GM06990 (cell line): ENCODE results near the gene MGAT5B.

Experiments used
- DNase-seq: peaks from one replicate; pipeline ENCODE4 v3.0.0-alpha.2; 2011; ENCODE audit not compliant: insufficient read length; ENCODE audit errors: extremely low read depth
- H3K27me3 ChIP-seq: replicated peaks from 2 replicates; pipeline ENCODE4 v1.6.0; 2011; ENCODE audit warnings: low read length; ENCODE audit not compliant: control insufficient read depth, insufficient read depth
- H3K36me3 ChIP-seq: 2 replicates; pipeline ENCODE4 v1.5.1; 2011; ENCODE audit warnings: low read length; ENCODE audit not compliant: control insufficient read depth, insufficient read depth
- H3K4me3 ChIP-seq: replicated peaks from 2 replicates; pipeline ENCODE4 v1.5.1; 2011; ENCODE audit warnings: low read depth, mild to moderate bottlenecking, control low read depth, low read length
- TF ChIP-seq, protein P1 (sequence below): IDR thresholded peaks from 2 replicates; pipeline ENCODE4 v1.5.1; 2011; ENCODE audit warnings: low read length, control low read depth, mild to moderate bottlenecking, inconsistent platforms; ENCODE audit not compliant: insufficient read depth, poor library complexity, severe bottlenecking

MGAT5B gene

DNA sequence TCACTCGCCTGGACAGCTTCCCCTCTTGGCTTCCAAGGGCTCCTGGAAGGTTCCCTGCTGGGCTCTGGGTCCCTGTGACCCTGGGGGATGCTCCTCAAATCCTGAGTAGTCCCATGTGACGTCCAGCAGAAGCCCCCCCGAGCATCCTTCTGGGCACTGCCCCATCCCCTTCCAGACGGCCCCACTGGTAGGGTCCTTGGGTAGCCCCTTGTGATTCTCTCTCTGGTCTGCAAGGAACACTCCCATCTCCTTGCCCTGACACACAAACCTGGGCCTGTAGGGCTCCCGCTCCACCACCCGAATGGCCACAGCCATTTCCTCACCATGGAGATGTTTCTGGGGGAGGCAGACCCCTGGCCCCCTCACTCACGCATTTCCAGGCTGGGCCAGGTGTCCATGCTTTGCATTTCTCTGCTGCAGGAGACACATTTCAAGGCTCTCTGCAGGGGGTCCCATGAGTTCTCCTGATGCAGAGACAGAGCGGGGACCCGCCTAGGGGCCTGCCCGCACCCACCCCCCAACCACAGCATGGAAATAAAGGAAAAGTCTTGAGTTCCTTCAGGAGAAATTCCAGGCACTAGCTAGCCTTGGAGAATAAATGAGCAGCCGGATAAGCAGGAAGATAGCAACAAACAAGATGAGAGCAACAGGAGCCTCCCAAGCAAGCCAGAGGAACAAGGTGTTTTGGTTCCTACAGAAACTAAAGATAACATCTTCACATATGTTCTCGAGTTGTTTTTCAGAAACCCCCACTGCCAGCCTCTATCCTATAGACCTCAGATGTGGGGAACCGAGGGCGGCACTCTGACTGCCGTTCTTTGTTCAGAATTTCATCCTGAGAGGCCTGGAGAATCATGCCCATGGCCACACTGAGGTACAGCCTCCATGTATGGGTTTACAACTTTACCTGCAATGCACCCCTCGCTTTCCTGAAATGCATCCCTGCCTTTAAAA lies 128.8 kb downstream of the MGAT5B start:
- TF ChIP-seq, protein P1, sequence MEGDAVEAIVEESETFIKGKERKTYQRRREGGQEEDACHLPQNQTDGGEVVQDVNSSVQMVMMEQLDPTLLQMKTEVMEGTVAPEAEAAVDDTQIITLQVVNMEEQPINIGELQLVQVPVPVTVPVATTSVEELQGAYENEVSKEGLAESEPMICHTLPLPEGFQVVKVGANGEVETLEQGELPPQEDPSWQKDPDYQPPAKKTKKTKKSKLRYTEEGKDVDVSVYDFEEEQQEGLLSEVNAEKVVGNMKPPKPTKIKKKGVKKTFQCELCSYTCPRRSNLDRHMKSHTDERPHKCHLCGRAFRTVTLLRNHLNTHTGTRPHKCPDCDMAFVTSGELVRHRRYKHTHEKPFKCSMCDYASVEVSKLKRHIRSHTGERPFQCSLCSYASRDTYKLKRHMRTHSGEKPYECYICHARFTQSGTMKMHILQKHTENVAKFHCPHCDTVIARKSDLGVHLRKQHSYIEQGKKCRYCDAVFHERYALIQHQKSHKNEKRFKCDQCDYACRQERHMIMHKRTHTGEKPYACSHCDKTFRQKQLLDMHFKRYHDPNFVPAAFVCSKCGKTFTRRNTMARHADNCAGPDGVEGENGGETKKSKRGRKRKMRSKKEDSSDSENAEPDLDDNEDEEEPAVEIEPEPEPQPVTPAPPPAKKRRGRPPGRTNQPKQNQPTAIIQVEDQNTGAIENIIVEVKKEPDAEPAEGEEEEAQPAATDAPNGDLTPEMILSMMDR = no peak
- Histone ChIP-seq H3K36me3 (no peaks in the 10 kb centered on the region), H3K4me3 (no peak overlapping the region), H3K27me3 (no peaks in the 10 kb centered on the region)
- no peak for DNase-seq

DNA sequence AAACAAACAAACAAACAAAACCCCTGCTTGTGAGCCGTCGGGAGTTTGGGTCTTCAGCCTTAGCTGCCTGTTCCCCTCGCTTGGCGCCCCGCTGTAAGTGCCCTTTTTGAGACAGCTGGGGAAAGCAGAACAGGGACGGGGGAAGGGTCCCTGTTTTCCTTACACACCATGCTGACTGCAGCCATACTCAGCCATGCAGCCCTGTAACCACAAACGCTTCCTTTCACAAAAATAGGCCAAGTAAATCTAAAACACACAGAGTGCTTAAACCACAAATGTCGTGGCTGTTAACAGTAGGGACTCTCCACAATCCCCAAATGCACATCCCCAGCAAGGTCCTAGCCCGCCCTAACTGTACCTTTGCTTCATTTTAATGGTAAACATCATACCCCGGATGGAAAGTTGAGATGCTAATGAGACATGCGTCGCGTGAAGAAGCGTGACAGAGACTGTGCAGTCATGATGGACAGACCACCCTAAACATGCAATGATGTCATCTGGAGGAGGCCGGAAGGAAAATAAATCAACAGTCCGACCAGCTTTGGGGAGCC lies 129.9 kb downstream of the MGAT5B start:
- Histone ChIP-seq H3K36me3 (no peaks in the 10 kb centered on the region), H3K4me3 (no peak overlapping the region; the same call in 1 of the 2 replicates), H3K27me3 (no peaks in the 10 kb centered on the region)
- TF ChIP-seq, protein P1 = no peak
- DNase-seq = peak; percentile 56

DNA sequence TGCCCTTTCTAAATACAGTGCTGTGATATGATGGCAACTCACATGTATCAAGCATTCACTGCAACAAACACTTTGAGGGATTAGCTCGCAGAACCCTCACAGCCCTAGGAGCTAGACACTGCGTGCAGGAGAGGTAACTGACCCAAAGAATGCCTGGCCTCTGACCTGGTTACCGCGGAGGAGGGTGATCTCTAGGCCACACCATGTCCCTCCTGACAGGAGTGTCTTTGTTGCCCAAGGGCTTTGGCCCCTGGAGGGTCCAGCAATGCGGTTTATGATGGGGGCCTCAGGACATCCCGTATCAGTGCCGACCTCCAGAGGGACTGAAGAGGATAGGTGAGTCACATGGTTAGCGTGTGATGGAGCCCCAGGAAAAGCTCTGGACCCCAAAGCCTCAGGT lies 130.6 kb downstream of the MGAT5B start:
- no peaks in the 10 kb centered on the region for H3K36me3 ChIP-seq
- TF ChIP-seq, protein P1 = no peak
- DNase-seq = no peak
- no peaks in the 10 kb centered on the region for H3K27me3 ChIP-seq
- no peak overlapping the region for H3K4me3 ChIP-seq
